B cell (primary cell): Measurements from ENCODE around the gene GPR162. TPM values are rescaled to one million over a fixed set of nuclear protein-coding genes. Genes with fewer than 3 reads are reported as not detected.

ENCODE experiments used
- ATAC-seq: fragments of 200-7000 bp; cut with Tn5 transposase; one replicate; pipeline ENCODE4 v1.10.0; 2021; ENCODE audit warnings: low read depth, mild to moderate bottlenecking, moderate number of reproducible peaks, moderate library complexity
- CTCF ChIA-PET: fragments of 350-600 bp; sonication (Branson Sonifier 250); formaldehyde crosslinking; loops from one replicate; lab custom pipeline; 2021; ENCODE audit warnings: antibody characterized with exemption, inconsistent platforms; lab: Charles Lee
- POLR2A ChIA-PET: fragments of 350-600 bp; sonication (Branson Sonifier 250); formaldehyde crosslinking; loops from one replicate; lab custom pipeline; 2021; ENCODE audit warnings: antibody characterized with exemption; lab: Charles Lee
- DNase-seq: peaks from one replicate; pipeline ENCODE4 v3.0.0; 2013
- H2AFZ ChIP-seq: 2 replicates; pipeline ENCODE4 v1.6.1; 2012; ENCODE audit warnings: mild to moderate bottlenecking, low read depth, low read length; ENCODE audit not compliant: insufficient read depth, poor library complexity, severe bottlenecking
- H3K27ac ChIP-seq, 2 donors: 1 replicate in 1 of 2; 2 replicates in 1 of 2; pipeline ENCODE4 v1.5.1; 2012 to 2013; ENCODE audit warnings: low read length in 2 of 2, mild to moderate bottlenecking in 2 of 2, moderate library complexity in 1 of 2
- H3K27me3 ChIP-seq, 4 experiments: fragments of 200-600 bp in 1 of 4; sonication (generic) in 1 of 4; replicated peaks in 1 of 4; 1 replicate in 2 of 4; 2 replicates in 2 of 4; pipeline versions ENCODE4 v1.6.1 to v1.7.0; 2013 to 2016; ENCODE audit warnings: low read length in 3 of 4, mild to moderate bottlenecking in 2 of 4, mixed read lengths in 1 of 4, moderate library complexity in 1 of 4; ENCODE audit not compliant: insufficient read depth in 4 of 4, control insufficient read depth in 3 of 4; ENCODE audit errors: control extremely low read depth in 1 of 4
- H3K36me3 ChIP-seq, 2 experiments: replicated peaks in 1 of 2; 1 replicate in 1 of 2; 2 replicates in 1 of 2; pipeline versions ENCODE4 v1.6.1 to v1.7.1; 2013; ENCODE audit warnings: low read length in 1 of 2; ENCODE audit not compliant: insufficient read depth in 2 of 2, control insufficient read depth in 1 of 2; ENCODE audit errors: control extremely low read depth in 1 of 2, extremely low read depth in 1 of 2
- H3K4me1 ChIP-seq, 2 donors: fragments of 200-600 bp in 1 of 2; sonication (generic) in 1 of 2; 1 replicate in 1 of 2; 2 replicates in 1 of 2; pipeline versions ENCODE4 v1.5.1 to v1.6.1; 2013 to 2017; ENCODE audit warnings: low read length in 2 of 2; ENCODE audit not compliant: control insufficient read depth in 2 of 2, insufficient read depth in 2 of 2
- H3K4me2 ChIP-seq: replicated peaks from 2 replicates; pipeline ENCODE3; 2012; ENCODE audit warnings: mild to moderate bottlenecking, low read depth, low read length; ENCODE audit not compliant: poor library complexity, severe bottlenecking
- H3K4me3 ChIP-seq, 5 experiments: fragments of 200-600 bp in 1 of 5; sonication (generic) in 1 of 5; 1 replicate in 3 of 5; 2 replicates in 2 of 5; pipeline versions ENCODE4 v1.5.1 to v1.7.0; 2011 to 2016; ENCODE audit warnings: low read length in 4 of 5, mild to moderate bottlenecking in 4 of 5, low read depth in 2 of 5, control low read depth in 1 of 5, moderate library complexity in 1 of 5; ENCODE audit not compliant: insufficient read depth in 1 of 5; ENCODE audit errors: control extremely low read depth in 1 of 5, extremely low read depth in 1 of 5
- H3K79me2 ChIP-seq: fragments of 200-600 bp; sonication (generic); one replicate; pipeline ENCODE4 v1.6.0; 2016; ENCODE audit warnings: low read length; ENCODE audit not compliant: control insufficient read depth, insufficient read depth
- H3K9ac ChIP-seq: fragments of 200-600 bp; sonication (generic); 2 replicates; pipeline ENCODE4 v1.6.1; 2017; ENCODE audit warnings: mild to moderate bottlenecking, low read length, moderate library complexity
- H3K9me3 ChIP-seq, 3 donors: one replicate each; pipeline versions ENCODE4 v1.6.1 to v1.7.1; 2013; ENCODE audit warnings: low read length in 2 of 3; ENCODE audit not compliant: control insufficient read depth in 2 of 3, insufficient read depth in 1 of 3; ENCODE audit errors: control extremely low read depth in 1 of 3
- H4K20me1 ChIP-seq: 2 replicates; pipeline ENCODE4 v1.6.0; 2012; ENCODE audit warnings: mild to moderate bottlenecking, low read length; ENCODE audit not compliant: insufficient read depth, control insufficient read depth, poor library complexity, severe bottlenecking
- H3K27ac Mint-ChIP-seq: one replicate; pipeline ENCODE4 v1.8.0; 2021; ENCODE audit warnings: mixed read lengths
- H3K27me3 Mint-ChIP-seq: one replicate; pipeline ENCODE4 v1.8.0; 2021; ENCODE audit warnings: mixed read lengths
- H3K4me1 Mint-ChIP-seq: one replicate; pipeline ENCODE4 v1.8.0; 2021; ENCODE audit warnings: mixed read lengths
- H3K4me3 Mint-ChIP-seq: one replicate; pipeline ENCODE4 v1.8.0; 2021; ENCODE audit warnings: mixed read lengths
- H3K9me3 Mint-ChIP-seq: one replicate; pipeline ENCODE4 v1.8.0; 2022; ENCODE audit warnings: mixed read lengths; ENCODE audit not compliant: insufficient read depth
- WGBS: methylation state at CpG from one replicate; pipeline ENCODE4 v1.1.5; 2013; ENCODE audit warnings: missing lambda C conversion rate; ENCODE audit not compliant: insufficient coverage; 5-methylcytosine and 5-hydroxymethylcytosine counted together
- intact Hi-C: fragments of 100-400 bp; cut with micrococcal nuclease; formaldehyde crosslinking; loops from one replicate; pipeline ENCODE4 v1.10.0; 2022
- polyA plus RNA-seq: library from polyadenylated mRNA; depleted of rRNA; stranded (reverse); fragments of >200 nt; gene quantifications from 2 replicates; pipeline ENCODE4 v1.2.3, GENCODE V29; 2012
- total RNA-seq, 2 donors: library from RNA; stranded (reverse); fragments of 120-200 nt in 1 of 2; gene quantifications; 1 replicate in 1 of 2; 2 replicates in 1 of 2; pipeline versions ENCODE4 v1.2.3 to v1.2.4, GENCODE V29; 2013 to 2022
- TF ChIP-seq, protein P1 (sequence below): fragments of 200-600 bp; IDR thresholded peaks from one replicate; pipeline ENCODE4 v1.8.0; 2022; ENCODE audit warnings: antibody characterized with exemption, mild to moderate bottlenecking

GPR162 gene
- total and polyA plus RNA-seq, 2 donors (not counting 1 experiment from before 2014, with no cell fraction given) = 0.54 TPM; not detected in 1

DNA sequence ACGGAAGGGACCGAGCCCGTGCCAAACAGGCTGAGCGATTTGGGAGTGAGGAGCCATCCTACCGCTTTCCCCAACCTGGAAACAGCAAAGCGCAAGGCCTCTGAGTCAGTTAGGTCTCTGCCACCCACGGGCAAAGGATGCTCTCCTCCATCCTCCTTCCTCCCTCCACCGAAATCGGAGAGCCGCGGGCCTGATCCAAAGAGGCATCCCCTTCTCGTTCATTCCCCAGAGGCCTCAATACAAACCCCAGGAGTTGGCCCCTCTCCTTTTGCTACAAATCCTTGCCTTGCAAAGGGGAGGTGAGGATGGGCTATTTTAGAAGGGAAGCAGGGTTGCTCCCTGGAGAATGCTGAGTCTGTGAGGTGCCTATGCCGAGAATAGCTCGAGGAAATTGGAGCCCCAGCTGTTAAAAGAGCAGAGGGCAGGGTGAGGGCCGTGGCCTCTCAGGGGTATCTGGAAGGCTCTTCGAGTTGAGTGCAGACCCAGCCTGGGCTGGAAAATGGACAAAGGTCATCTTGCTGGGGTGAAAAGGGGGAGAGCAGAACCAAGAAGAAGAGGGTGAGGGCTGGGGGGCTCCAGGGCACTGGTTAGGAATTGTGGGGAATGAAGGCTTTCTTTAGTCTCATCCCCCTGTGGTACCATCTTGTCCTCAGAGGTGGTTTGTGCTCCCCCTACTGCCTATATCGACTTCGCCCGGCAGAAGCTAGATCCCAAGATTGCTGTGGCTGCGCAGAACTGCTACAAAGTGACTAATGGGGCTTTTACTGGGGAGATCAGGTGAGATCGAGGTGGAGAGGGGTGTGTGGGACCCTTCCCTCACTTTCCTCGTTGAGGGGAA is 46.8 kb downstream of the GPR162 start:
- DNase-seq (peak; percentile 38), ATAC-seq (no peak)
- Mint-ChIP-seq H3K27ac (peak overlapping the region; percentile 89), H3K9me3 (no peaks in the 10 kb centered on the region), H3K4me1 (peaks cover 50% of the 10 kb centered on the region), H3K27me3 (no peaks in the 10 kb centered on the region), H3K4me3 (peak overlapping the region; percentile 89)
- ChIA-PET CTCF (interaction anchor here (0.6 to 11.8 kb wide), 24 partner anchors 8 to 307 kb away, joined by 3 to 136 read pairs (median 6); partner anchors contain the start of genes C12orf57, C1R, C1RL and CDCA3), POLR2A (interaction anchor here (0.6 to 5.5 kb wide), 7 partner anchors 15 to 255 kb away, joined by 3 to 49 read pairs (median 6); partner anchors contain the start of genes C12orf57, CDCA3, RNU7-1 and USP5)
- TF ChIP-seq, protein P1, sequence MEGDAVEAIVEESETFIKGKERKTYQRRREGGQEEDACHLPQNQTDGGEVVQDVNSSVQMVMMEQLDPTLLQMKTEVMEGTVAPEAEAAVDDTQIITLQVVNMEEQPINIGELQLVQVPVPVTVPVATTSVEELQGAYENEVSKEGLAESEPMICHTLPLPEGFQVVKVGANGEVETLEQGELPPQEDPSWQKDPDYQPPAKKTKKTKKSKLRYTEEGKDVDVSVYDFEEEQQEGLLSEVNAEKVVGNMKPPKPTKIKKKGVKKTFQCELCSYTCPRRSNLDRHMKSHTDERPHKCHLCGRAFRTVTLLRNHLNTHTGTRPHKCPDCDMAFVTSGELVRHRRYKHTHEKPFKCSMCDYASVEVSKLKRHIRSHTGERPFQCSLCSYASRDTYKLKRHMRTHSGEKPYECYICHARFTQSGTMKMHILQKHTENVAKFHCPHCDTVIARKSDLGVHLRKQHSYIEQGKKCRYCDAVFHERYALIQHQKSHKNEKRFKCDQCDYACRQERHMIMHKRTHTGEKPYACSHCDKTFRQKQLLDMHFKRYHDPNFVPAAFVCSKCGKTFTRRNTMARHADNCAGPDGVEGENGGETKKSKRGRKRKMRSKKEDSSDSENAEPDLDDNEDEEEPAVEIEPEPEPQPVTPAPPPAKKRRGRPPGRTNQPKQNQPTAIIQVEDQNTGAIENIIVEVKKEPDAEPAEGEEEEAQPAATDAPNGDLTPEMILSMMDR = no peak
- intact Hi-C loops = loop anchor here (1.0 to 2.0 kb wide), 8 partner anchors 56 to 245 kb away; partner anchors contain the start of genes C12orf57, C1R, C1RL and LPCAT3
- WGBS = 18% methylated on average over 14 of the region's 22 CpGs
- Histone ChIP-seq H3K9me3 (no peaks in the 10 kb centered on the region), H3K4me3 (peak overlapping the region; percentile 56 to 88 (median 68)), H2AFZ (peak overlapping the region; percentile 92), H3K4me1 (peaks cover 33 to 41% of the 10 kb centered on the region in 2 donors), H3K27me3 (no peaks in the 10 kb centered on the region), H3K36me3 (peaks cover 0 to 31% of the 10 kb centered on the region in 2 experiments), H3K27ac (peak overlapping the region in 1 of 2 donors; percentile 71), H3K79me2 (peaks cover 17% of the 10 kb centered on the region), H4K20me1 (peaks cover 46% of the 10 kb centered on the region), H3K9ac (peak overlapping the region; percentile 89), H3K4me2 (peak overlapping the region; percentile 97)
